ENCODE results near the gene FARP1.
A peak's percentile ranks its signal among the peaks of the same experiment; 100 is the strongest.

Gene FARP1

GRCh38 chr13:98142380-98143156, at the start of gene FARP1:
TSS of gene FARP1 (plus strand) at chr13:98143094. CDS start at chr13:98213243, 70,149 bp downstream.
- Histone ChIP-seq H3K27me3 (ENCODE audit: control insufficient read depth, insufficient read depth, low read length) (peaks cover 4% of the 10 kb centered on the region; the same call in 1 of the 2 replicates), H3K9me3 (ENCODE audit: control insufficient read depth, insufficient read depth, low read length) (no peaks in the 10 kb centered on the region), H3K27ac (ENCODE audit: low read length) (no peak within 1 kb of the TSS), H3K4me3 (ENCODE audit: low read length) (peak within 1 kb of the TSS; percentile 56; the same call in 1 of the 2 replicates), H3K36me3 (ENCODE audit: control insufficient read depth, insufficient read depth, low read length) (no peaks in the 10 kb centered on the region), H3K4me1 (ENCODE audit: control insufficient read depth, insufficient read depth, low read length) (peaks cover 5% of the 10 kb centered on the region)
- no peak for DNase-seq (ENCODE audit: low read depth, low spot score)
- WGBS (ENCODE audit: insufficient coverage, insufficient read length) = no CpG with 5 or more reads among the region's 98 CpGs

GRCh38 chr13:98094678-98095266, 48.1 kb upstream of the FARP1 start:
- H3K27me3 ChIP-seq (ENCODE audit: control insufficient read depth, insufficient read depth, low read length) = no peaks in the 10 kb centered on the region
- no peak overlapping the region for H3K27ac ChIP-seq (ENCODE audit: low read length)
- no peaks in the 10 kb centered on the region for H3K4me1 ChIP-seq (ENCODE audit: control insufficient read depth, insufficient read depth, low read length)
- DNase-seq (ENCODE audit: low read depth, low spot score) = no peak
- no CpG with 5 or more reads among the region's 6 CpGs for WGBS (ENCODE audit: insufficient coverage, insufficient read length)
- no peaks in the 10 kb centered on the region for H3K9me3 ChIP-seq (ENCODE audit: control insufficient read depth, insufficient read depth, low read length)
- H3K36me3 ChIP-seq (ENCODE audit: control insufficient read depth, insufficient read depth, low read length) = no peaks in the 10 kb centered on the region
- no peak overlapping the region for H3K4me3 ChIP-seq (ENCODE audit: low read length)

- Histone ChIP-seq H3K27me3 (ENCODE audit: control insufficient read depth, insufficient read depth, low read length) (no peaks in the 10 kb centered on the region), H3K9me3 (ENCODE audit: control insufficient read depth, insufficient read depth, low read length) (no peaks in the 10 kb centered on the region), H3K27ac (ENCODE audit: low read length) (no peak overlapping the region), H3K4me1 (ENCODE audit: control insufficient read depth, insufficient read depth, low read length) (no peaks in the 10 kb centered on the region), H3K36me3 (ENCODE audit: control insufficient read depth, insufficient read depth, low read length) (no peaks in the 10 kb centered on the region), H3K4me3 (ENCODE audit: low read length) (no peak overlapping the region)
- no peak for DNase-seq (ENCODE audit: low read depth, low spot score)
- WGBS (ENCODE audit: insufficient coverage, insufficient read length) = no CpG with 5 or more reads among the region's 5 CpGs
Measured at GRCh38 chr13:98096059-98096458, 46.8 kb upstream of the FARP1 start.

GRCh38 chr13:98097749-98098148, 45.1 kb upstream of the FARP1 start:
- Histone ChIP-seq H3K4me3 (ENCODE audit: low read length) (no peak overlapping the region), H3K27me3 (ENCODE audit: control insufficient read depth, insufficient read depth, low read length) (no peaks in the 10 kb centered on the region), H3K27ac (ENCODE audit: low read length) (no peak overlapping the region), H3K9me3 (ENCODE audit: control insufficient read depth, insufficient read depth, low read length) (no peaks in the 10 kb centered on the region), H3K4me1 (ENCODE audit: control insufficient read depth, insufficient read depth, low read length) (no peaks in the 10 kb centered on the region), H3K36me3 (ENCODE audit: control insufficient read depth, insufficient read depth, low read length) (no peaks in the 10 kb centered on the region)
- no peak for DNase-seq (ENCODE audit: low read depth, low spot score)
- no CpG with 5 or more reads among the region's 5 CpGs for WGBS (ENCODE audit: insufficient coverage, insufficient read length)

- no peaks in the 10 kb centered on the region for H3K27me3 ChIP-seq (ENCODE audit: control insufficient read depth, insufficient read depth, low read length)
- H3K27ac ChIP-seq (ENCODE audit: low read length) = no peak overlapping the region
- no peaks in the 10 kb centered on the region for H3K36me3 ChIP-seq (ENCODE audit: control insufficient read depth, insufficient read depth, low read length)
- H3K4me1 ChIP-seq (ENCODE audit: control insufficient read depth, insufficient read depth, low read length) = no peaks in the 10 kb centered on the region
- no peak for DNase-seq (ENCODE audit: low read depth, low spot score)
- H3K4me3 ChIP-seq (ENCODE audit: low read length) = no peak overlapping the region
- H3K9me3 ChIP-seq (ENCODE audit: control insufficient read depth, insufficient read depth, low read length) = no peaks in the 10 kb centered on the region
- no CpG with 5 or more reads among the region's 7 CpGs for WGBS (ENCODE audit: insufficient coverage, insufficient read length)
Measured at GRCh38 chr13:98098516-98098915, 44.4 kb upstream of the FARP1 start.

GRCh38 chr13:98099627-98100026, 43.3 kb upstream of the FARP1 start:
- Histone ChIP-seq H3K27ac (ENCODE audit: low read length) (no peak overlapping the region), H3K4me3 (ENCODE audit: low read length) (no peak overlapping the region), H3K36me3 (ENCODE audit: control insufficient read depth, insufficient read depth, low read length) (no peaks in the 10 kb centered on the region), H3K4me1 (ENCODE audit: control insufficient read depth, insufficient read depth, low read length) (no peaks in the 10 kb centered on the region), H3K9me3 (ENCODE audit: control insufficient read depth, insufficient read depth, low read length) (no peaks in the 10 kb centered on the region), H3K27me3 (ENCODE audit: control insufficient read depth, insufficient read depth, low read length) (no peaks in the 10 kb centered on the region)
- DNase-seq (ENCODE audit: low read depth, low spot score) = no peak
- WGBS (ENCODE audit: insufficient coverage, insufficient read length) = no CpG with 5 or more reads among the region's 4 CpGs

GRCh38 chr13:98100481-98100880, 42.4 kb upstream of the FARP1 start:
- Histone ChIP-seq H3K4me1 (ENCODE audit: control insufficient read depth, insufficient read depth, low read length) (no peaks in the 10 kb centered on the region), H3K27me3 (ENCODE audit: control insufficient read depth, insufficient read depth, low read length) (no peaks in the 10 kb centered on the region), H3K27ac (ENCODE audit: low read length) (no peak overlapping the region), H3K4me3 (ENCODE audit: low read length) (no peak overlapping the region), H3K9me3 (ENCODE audit: control insufficient read depth, insufficient read depth, low read length) (no peaks in the 10 kb centered on the region), H3K36me3 (ENCODE audit: control insufficient read depth, insufficient read depth, low read length) (no peaks in the 10 kb centered on the region)
- DNase-seq (ENCODE audit: low read depth, low spot score) = no peak
- WGBS (ENCODE audit: insufficient coverage, insufficient read length) = no CpG with 5 or more reads among the region's 10 CpGs

- Histone ChIP-seq H3K4me1 (ENCODE audit: control insufficient read depth, insufficient read depth, low read length) (no peaks in the 10 kb centered on the region), H3K36me3 (ENCODE audit: control insufficient read depth, insufficient read depth, low read length) (no peaks in the 10 kb centered on the region), H3K4me3 (ENCODE audit: low read length) (no peak overlapping the region), H3K27ac (ENCODE audit: low read length) (no peak overlapping the region), H3K9me3 (ENCODE audit: control insufficient read depth, insufficient read depth, low read length) (no peaks in the 10 kb centered on the region; the same call in 1 of the 2 replicates), H3K27me3 (ENCODE audit: control insufficient read depth, insufficient read depth, low read length) (no peaks in the 10 kb centered on the region)
- no CpG with 5 or more reads among the region's 2 CpGs for WGBS (ENCODE audit: insufficient coverage, insufficient read length)
- no peak for DNase-seq (ENCODE audit: low read depth, low spot score)
Measured at GRCh38 chr13:98103531-98103930, 39.4 kb upstream of the FARP1 start.

- no peaks in the 10 kb centered on the region for H3K4me1 ChIP-seq (ENCODE audit: control insufficient read depth, insufficient read depth, low read length)
- no peak for DNase-seq (ENCODE audit: low read depth, low spot score)
- WGBS (ENCODE audit: insufficient coverage, insufficient read length) = no CpG with 5 or more reads among the region's 10 CpGs
Measured at GRCh38 chr13:98103942-98104880, 38.7 kb upstream of the FARP1 start.

GRCh38 chr13:98105929-98106336, 37.0 kb upstream of the FARP1 start:
- no peaks in the 10 kb centered on the region; the same call in 1 of the 2 replicates for H3K9me3 ChIP-seq (ENCODE audit: control insufficient read depth, insufficient read depth, low read length)
- no peaks in the 10 kb centered on the region for H3K36me3 ChIP-seq (ENCODE audit: control insufficient read depth, insufficient read depth, low read length)
- DNase-seq (ENCODE audit: low read depth, low spot score) = no peak
- no peaks in the 10 kb centered on the region for H3K27me3 ChIP-seq (ENCODE audit: control insufficient read depth, insufficient read depth, low read length)
- WGBS (ENCODE audit: insufficient coverage, insufficient read length) = no CpG with 5 or more reads among the region's 3 CpGs
- no peaks in the 10 kb centered on the region for H3K4me1 ChIP-seq (ENCODE audit: control insufficient read depth, insufficient read depth, low read length)
- no peak overlapping the region for H3K4me3 ChIP-seq (ENCODE audit: low read length)
- no peak overlapping the region for H3K27ac ChIP-seq (ENCODE audit: low read length)

More at GRCh38 chr13:98103942-98104880, 38.7 kb upstream of the FARP1 start:
- Histone ChIP-seq H3K4me3 (ENCODE audit: low read length) (no peak overlapping the region), H3K36me3 (ENCODE audit: control insufficient read depth, insufficient read depth, low read length) (no peaks in the 10 kb centered on the region), H3K27ac (ENCODE audit: low read length) (no peak overlapping the region), H3K9me3 (ENCODE audit: control insufficient read depth, insufficient read depth, low read length) (no peaks in the 10 kb centered on the region; the same call in 1 of the 2 replicates), H3K27me3 (ENCODE audit: control insufficient read depth, insufficient read depth, low read length) (no peaks in the 10 kb centered on the region)
